C4-2B (cell line): Measurements from ENCODE around the gene CFAP157.

Experiments
- H3K27ac ChIP-seq: fragments of 450-650 bp; 2 replicates; pipeline ENCODE4 v1.5.1; 2017
- CTCF ChIP-seq: fragments of 450-650 bp; conservative IDR thresholded peaks from 2 replicates; pipeline ENCODE4 v1.5.1; 2017; ENCODE audit warnings: mild to moderate bottlenecking
- ZFX ChIP-seq: fragments of 450-650 bp; IDR thresholded peaks from 2 replicates; pipeline ENCODE4 v1.6.1; 2017

Gene CFAP157

GRCh38 chr9:127693697-127694096 lies 13.1 kb upstream of the CFAP157 start:
- TF ChIP-seq CTCF (no peak), ZFX (no peak)
- no peak overlapping the region for H3K27ac ChIP-seq

- TF ChIP-seq CTCF (no peak), ZFX (no peak)
- H3K27ac ChIP-seq: no peak overlapping the region
Observed at GRCh38 chr9:127694890-127695720, 11.7 kb upstream of the CFAP157 start.

GRCh38 chr9:127697575-127697974 lies 9.2 kb upstream of the CFAP157 start:
- H3K27ac ChIP-seq: no peak overlapping the region
- TF ChIP-seq CTCF (no peak), ZFX (no peak)

GRCh38 chr9:127698386-127698785 lies 8.4 kb upstream of the CFAP157 start:
- TF ChIP-seq CTCF: no peak
- TF ChIP-seq ZFX: no peak
- H3K27ac ChIP-seq: no peak overlapping the region

- no peak overlapping the region for H3K27ac ChIP-seq
Observed at GRCh38 chr9:127698985-127699670, 7.7 kb upstream of the CFAP157 start.

GRCh38 chr9:127700140-127700539 lies 6.6 kb upstream of the CFAP157 start:
- TF ChIP-seq CTCF (no peak), ZFX (no peak)
- H3K27ac ChIP-seq: no peak overlapping the region

More at GRCh38 chr9:127698985-127699670, 7.7 kb upstream of the CFAP157 start:
- no peak for TF ChIP-seq ZFX
- TF ChIP-seq CTCF: no peak

- no peak overlapping the region for H3K27ac ChIP-seq
- TF ChIP-seq CTCF (no peak), ZFX (no peak)
Observed at GRCh38 chr9:127700594-127701255, 6.1 kb upstream of the CFAP157 start.
